ENCODE results near the gene PTP4A1.

The PTP4A1 gene

GRCh38 chr6:63556369-63556768 is 15.9 kb upstream of the PTP4A1 start:
- DNase-seq (ENCODE audit: low read depth in 2 of 2) = no peak

- DNase-seq (ENCODE audit: low read depth in 2 of 2) = no peak
Measured at GRCh38 chr6:63558278-63558677, 14.0 kb upstream of the PTP4A1 start.

- DNase-seq (ENCODE audit: low read depth in 2 of 2) = no peak
Measured at GRCh38 chr6:63560801-63561287, 11.4 kb upstream of the PTP4A1 start.

- DNase-seq (ENCODE audit: low read depth in 2 of 2) = no peak
Measured at GRCh38 chr6:63561288-63561687, 11.0 kb upstream of the PTP4A1 start.

DNA sequence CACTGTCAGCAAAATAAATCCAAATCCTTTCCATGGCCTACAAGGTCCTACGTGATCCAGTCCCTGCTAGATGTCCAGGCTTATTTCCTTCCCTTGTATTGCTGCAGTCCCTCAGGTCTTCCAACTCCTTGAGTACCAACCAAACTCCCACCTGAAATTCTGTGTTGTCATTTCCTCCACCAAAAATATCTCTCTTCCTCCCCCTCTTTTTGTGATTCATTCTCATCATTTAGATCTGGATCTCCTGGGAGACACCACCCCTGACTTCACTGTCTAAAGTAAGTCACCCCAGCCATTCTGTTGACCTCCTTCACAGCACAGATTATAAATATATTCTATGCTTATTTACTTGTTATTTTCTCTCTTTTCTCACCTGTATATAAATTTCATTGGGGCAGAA is 9.0 kb upstream of the PTP4A1 start:
- DNase-seq (ENCODE audit: low read depth in 2 of 2) = no peak

DNA sequence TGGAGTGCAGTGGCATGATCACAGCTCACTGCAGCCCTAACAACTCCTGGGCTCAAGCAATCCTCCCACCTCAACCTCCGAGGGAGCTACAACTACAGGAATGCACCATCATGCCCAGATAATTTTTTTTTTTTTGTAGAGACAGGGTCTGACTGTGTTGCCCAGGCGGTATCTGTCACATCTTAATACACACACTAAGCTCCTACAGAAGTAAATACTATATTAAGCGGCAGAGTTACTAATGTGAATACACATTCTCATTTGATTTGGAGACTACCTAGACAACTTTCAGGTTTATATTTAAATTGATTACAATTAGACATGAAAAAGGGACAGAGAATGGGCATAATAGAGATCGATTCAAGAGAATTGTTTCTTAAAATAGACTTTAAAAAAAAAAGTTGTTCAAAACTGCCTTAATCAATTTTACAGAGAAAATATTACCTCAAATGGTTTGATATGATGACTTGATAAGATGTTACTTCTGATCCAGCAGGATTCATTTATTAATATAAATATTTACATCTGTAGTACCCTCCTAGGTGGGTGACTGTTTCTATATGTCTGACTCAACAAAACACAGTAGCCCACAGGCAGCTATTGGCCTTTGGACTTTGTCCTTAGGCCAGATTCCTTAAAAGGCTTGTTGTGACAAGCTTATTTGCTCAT is 7.1 kb upstream of the PTP4A1 start:
- DNase-seq (ENCODE audit: low read depth in 2 of 2) = no peak

DNA sequence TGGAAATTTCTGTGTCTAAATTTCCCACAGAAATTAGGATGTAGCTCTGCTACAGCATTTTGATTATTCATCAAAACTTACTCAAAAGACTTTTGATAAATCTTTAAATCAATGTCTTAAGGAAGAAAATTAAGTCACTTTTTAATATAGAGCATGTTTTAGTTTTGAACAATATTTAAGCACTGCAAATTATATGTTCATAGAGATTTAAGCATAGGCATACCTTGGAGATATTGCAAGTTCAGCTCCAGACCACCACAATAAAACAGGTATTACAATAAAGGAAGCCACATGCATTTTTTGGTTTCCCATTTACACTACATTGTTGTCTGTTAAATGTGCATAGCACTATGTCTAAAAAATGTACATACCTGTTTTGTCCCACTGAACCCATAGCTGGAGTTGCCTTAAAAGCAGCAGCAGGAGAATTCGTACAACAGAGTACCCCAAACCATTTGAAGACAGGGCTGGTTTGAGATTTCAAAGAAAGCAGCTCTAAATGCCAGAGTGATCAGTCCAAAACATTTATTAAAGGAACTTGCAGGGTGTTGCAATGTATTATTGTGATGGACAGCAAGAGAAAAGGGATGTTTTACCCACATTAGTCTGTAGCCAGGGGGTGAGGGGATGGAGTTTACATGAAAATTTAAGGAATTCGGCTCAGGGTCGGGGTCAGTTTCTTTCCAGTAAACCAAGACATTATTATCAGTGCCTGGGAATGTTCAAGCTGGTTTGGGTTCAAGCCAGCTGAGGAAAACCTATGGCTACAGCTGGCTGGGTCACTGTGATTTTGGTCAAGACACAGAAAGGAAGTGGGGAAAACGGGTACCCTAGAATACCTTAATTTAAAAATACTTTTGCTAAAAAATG is 6.3 kb upstream of the PTP4A1 start:
- no peak for DNase-seq (ENCODE audit: low read depth in 2 of 2)

DNA sequence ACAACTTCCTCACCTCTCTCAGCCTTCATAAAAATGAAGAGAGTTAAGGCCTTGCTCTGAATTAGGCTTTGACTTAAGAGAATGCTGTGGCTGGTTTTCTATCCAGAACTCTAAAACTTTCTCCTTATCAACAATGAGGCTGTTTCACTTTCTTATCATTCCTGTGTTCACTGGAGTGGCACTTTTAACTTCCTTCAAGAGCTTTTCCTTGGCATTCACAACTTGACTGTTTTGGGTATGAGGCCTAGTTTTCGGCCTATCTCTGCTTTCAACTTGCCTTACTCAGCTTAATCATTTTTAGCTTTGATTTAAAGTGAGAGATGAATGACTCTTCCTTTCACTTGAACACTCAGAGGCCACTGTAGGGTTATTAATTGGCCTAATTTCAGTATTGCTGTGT is 4.3 kb upstream of the PTP4A1 start:
- DNase-seq (ENCODE audit: low read depth in 2 of 2) = no peak

GRCh38 chr6:63571361-63572043 is 778 bp upstream of the PTP4A1 start:
- peak; percentile 10 to 22 for DNase-seq (ENCODE audit: low read depth in 2 of 2)

DNA sequence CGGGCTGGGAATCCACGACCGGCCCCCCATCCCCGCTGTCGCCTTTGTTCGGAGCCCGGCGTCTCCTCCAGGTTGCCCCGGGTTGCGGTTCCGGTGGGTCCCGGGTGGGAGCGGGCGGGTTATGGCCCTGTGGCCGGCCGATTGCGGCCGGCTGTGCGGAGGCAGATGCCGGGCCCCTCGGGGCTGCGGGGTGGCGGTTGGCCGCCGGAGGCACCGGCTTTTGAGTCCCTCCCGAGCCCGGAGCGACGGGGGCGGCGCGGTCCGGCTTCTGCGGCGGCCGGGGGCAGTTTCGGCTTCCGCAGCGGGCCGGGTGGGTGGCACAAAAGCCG is 431 bp downstream of the PTP4A1 start:
- DNase-seq (ENCODE audit: low read depth in 2 of 2) = no peak

DNA sequence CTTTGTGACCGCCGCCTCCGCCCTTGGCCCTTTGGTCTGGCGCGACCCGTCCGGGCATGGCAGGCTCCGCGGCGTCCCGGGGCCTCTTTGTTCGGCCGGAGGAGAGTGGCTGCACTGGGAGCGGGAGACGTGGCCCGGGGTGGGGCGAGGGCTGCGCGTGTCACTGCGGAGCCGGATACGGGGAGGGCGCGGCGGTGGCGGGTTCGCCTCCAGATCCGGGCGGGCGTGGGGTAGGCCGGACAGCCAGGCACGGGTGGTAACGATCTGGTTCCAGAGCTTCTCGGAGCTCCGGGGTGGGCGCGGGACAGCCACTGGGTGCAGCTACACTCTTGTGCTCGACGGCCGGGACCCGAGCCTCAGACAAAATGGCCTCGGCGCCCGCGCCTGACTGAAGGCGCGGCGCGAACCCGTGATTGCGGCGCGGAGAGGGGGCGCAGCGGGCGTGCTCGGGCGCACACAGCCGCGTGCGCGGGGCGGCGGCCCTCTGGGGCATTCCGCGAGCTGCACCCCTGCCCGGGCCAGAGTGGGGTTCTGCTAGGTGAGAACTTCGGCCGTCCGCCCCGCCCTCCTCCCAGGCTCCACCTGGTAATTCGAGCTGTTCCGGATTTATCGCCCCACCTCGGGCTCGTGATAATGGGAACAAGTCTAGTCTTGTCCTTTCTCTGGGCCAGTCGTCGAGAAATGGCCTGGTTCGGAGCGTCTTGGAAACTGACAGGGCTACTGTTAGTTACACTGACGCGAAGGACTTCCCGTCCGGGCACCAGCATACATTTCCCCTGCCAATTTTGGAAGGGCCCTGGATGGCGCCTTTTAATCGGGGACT is 1.0 kb downstream of the PTP4A1 start:
- peak; percentile 38 to 59 for DNase-seq (ENCODE audit: low read depth in 2 of 2)

DNA sequence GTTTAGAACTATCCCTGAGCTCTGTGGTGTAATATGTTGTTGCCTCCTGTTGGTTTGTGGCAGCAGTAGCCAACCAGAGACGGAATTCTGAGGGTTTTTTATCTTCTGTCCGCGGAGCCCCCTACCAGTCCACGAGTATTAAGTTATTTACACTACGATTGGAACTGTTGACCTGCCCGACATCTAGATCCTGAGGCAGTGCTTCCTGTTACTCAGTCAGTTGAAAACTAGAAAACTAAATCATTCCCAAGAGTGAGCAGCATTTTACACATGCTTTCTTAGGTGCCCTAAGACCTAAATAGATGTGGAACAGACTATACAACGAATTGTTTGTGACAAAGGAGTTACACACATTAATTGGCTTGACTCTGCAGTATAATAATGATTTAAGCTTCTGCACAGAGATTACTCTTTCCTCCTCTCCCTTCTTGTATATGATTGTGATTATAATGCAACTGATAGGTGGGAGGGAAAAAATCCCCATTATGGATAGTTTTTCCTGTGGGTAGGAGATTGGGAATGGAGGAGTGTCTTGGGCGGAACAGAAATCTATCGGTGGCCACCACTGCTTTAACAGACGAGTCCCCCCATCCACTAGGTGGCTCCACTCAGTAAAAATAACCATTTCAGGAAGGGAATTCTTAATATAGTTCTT is 1.7 kb downstream of the PTP4A1 start:
- DNase-seq (ENCODE audit: low read depth in 2 of 2) = peak in 1 of 2 donors; percentile 3

GRCh38 chr6:63574554-63574900 is 2.2 kb downstream of the PTP4A1 start:
- no peak for DNase-seq (ENCODE audit: low read depth in 2 of 2)

- DNase-seq (ENCODE audit: low read depth in 2 of 2) = no peak
Measured at GRCh38 chr6:63576147-63576772, 4.0 kb downstream of the PTP4A1 start.

GRCh38 chr6:63576985-63577712 is 4.9 kb downstream of the PTP4A1 start:
- DNase-seq (ENCODE audit: low read depth in 2 of 2) = no peak

GRCh38 chr6:63578757-63579156 is 6.5 kb downstream of the PTP4A1 start:
- DNase-seq (ENCODE audit: low read depth in 2 of 2) = no peak

DNA sequence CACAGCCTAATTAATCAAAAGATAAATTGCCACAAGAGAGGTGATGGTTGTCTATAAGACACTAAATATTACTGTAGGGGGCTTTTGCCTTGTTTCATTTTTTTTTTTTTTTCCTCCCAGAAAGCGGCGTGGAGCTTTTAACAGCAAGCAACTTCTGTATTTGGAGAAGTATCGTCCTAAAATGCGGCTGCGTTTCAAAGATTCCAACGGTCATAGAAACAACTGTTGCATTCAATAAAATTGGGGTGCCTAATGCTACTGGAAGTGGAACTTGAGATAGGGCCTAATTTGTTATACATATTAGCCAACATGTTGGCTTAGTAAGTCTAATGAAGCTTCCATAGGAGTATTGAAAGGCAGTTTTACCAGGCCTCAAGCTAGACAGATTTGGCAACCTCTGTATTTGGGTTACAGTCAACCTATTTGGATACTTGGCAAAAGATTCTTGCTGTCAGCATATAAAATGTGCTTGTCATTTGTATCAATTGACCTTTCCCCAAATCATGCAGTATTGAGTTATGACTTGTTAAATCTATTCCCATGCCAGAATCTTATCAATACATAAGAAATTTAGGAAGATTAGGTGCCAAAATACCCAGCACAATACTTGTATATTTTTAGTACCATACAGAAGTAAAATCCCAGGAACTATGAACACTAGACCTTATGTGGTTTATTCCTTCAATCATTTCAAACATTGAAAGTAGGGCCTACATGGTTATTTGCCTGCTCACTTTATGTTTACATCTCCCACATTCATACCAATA is 7.8 kb downstream of the PTP4A1 start:
- no peak for DNase-seq (ENCODE audit: low read depth in 2 of 2)

GRCh38 chr6:63580704-63580961 is 8.4 kb downstream of the PTP4A1 start:
- no peak for DNase-seq (ENCODE audit: low read depth in 2 of 2)

- DNase-seq (ENCODE audit: low read depth in 2 of 2) = no peak
Measured at GRCh38 chr6:63581355-63582013, 9.2 kb downstream of the PTP4A1 start.
